ENCODE measurements around the gene TRAPPC3L.

- no peak for TF ChIP-seq EZH2 (IDR thresholded peaks at IDR 0.05)
- no peak for TF ChIP-seq POLR2AphosphoS5 (IDR thresholded peaks at IDR 0.05; ENCODE audit: borderline replicate concordance, low read depth, low read length)
- TF ChIP-seq FOXP2 (optimal IDR thresholded peaks at IDR 0.05; ENCODE audit: control extremely low read depth, extremely low read length, insufficient read depth): no peak
These were observed 18.8 kb upstream of the TRAPPC3L start for GRCh38 chr6:116564311-116564710.

Data from SK-N-MC (cell line).